NCI-H2196 treated with DMSO at 0.1 percent for 48 hours (cell line): ENCODE measurements around the gene WNT3A.

Experiments
- DNase-seq: peaks from one replicate; lab custom pipeline; 2025; ENCODE audit not compliant: unreplicated experiment; lab: John Stamatoyannopoulos, UW

Gene WNT3A

GRCh38 chr1:228066416-228066815, 59.6 kb downstream of the WNT3A start:
- no peak for DNase-seq

GRCh38 chr1:228066891-228067654, 60.3 kb downstream of the WNT3A start:
- DNase-seq: no peak

- no peak for DNase-seq
Observed at GRCh38 chr1:228068359-228068758, 61.6 kb downstream of the WNT3A start.

DNA sequence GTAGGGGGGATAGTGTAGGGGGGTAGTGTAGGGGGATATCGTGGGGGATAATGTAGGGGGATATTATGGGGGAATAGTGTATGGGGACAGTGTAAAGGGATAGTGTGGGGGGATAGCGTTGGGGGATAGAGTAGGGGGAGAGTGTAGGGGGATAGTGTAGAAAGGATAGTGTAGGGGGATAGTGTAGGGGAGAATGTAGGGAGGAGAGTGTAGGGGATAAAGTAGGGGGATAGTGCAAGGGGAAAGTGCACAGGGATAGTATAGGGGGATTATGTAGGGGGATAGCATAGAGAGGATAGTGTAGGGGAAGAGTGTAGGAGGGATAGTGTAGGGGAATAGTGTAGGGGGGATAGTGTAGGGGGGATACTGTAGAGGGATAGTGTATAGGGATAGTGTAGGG, 63.4 kb downstream of the WNT3A start:
- DNase-seq: no peak

GRCh38 chr1:228070851-228071250, 64.1 kb downstream of the WNT3A start:
- DNase-seq: no peak

DNA sequence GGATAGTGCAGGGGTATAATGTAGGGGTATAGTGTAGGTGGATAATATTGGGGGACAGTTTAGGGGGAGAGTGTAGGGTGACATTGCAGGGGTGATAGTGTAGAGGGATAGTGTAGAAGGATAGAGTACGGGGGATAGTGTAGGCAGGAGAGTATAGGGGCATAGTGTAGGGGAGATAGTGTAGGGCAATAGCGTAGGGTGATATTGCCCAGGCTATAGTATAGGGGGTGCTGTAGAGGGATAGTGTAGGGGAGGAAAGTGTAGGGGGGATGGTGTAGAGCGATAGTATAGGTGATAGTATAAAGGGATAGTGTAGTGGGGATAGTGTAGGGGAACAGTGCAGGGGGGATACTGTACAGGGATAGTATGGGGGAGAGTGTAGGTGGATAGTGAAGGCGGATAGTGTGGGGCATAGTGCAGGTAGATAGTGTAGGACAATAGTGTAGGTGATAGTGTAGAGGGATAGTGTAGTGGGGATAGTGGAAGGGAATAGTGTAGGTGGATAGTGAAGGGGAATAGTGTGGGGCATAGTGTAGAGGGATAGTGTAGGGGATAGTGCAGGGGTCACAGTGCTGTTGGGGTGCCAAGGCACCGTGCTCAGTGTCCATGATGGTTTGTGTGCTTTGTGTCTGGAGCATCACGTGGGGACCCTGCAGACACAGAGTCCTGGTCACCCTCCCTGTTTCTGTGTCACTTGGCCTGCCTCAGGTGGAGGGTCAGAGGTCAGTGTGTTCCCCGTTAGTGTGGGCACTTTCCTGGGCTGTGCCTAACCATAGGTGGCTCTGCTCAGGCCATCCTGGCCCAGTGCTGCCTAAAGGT, 65.2 kb downstream of the WNT3A start:
- no peak for DNase-seq

DNA sequence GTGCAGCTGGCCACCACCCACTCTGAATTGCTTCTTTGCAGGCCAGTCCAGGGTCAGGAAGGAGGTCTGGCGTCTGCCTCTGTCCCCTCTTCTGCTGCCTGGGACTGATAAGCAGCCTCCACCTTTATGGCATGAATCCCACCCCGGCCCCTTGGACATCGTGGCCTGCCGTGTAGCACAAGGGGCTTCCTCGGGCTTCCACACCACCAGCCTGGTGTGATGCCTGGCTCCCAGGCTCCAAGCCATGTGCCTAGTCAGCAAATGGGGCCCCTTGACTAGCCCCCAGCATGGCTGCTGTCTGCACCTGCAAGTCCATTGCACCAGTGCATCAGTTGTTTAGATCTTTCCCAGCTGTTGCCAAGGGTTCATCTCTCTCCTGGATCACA, 65.9 kb downstream of the WNT3A start:
- DNase-seq: no peak

DNA sequence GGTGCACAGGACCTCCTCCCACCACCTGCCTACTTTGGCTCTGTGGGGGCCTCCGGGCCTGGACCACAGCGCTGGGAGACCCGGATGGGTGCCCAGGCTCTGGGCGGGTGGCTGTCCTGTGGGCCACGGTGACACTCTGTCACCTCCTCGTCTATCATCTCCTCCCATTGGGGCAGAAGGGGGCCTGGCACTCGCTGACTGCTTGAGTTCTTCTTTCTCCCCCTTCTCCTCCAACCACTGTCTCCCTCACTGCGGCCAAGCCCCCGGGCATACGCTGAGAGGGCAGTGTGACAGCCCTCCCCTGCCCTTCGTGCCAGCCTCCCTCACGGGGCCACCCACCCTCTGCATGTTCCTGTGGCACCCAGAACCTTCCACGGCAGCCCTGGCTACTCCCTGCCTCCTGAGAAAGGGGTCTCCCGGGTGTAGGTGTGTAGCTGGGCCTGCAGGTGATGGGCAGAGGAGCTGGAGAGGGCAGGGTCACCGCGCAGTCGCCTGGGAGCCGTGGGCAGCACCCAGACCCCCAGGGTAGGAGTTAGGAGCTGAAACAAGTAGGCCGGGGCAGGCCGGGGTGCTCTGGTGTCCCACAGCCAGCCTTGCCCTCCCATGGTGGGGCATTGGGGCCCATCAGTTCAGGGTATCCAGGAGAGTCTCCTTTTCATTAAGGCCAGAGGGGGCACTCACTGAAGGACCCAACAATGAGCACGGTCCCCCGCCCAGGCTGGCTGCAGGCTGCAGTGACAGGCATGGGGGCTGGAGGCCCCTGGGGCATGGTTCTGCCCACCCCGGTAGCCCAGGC, 66.5 kb downstream of the WNT3A start:
- DNase-seq: no peak

- DNase-seq: no peak
Observed at GRCh38 chr1:228073857-228074545, 67.2 kb downstream of the WNT3A start.

GRCh38 chr1:228074954-228075730, 68.3 kb downstream of the WNT3A start:
- no peak for DNase-seq

DNA sequence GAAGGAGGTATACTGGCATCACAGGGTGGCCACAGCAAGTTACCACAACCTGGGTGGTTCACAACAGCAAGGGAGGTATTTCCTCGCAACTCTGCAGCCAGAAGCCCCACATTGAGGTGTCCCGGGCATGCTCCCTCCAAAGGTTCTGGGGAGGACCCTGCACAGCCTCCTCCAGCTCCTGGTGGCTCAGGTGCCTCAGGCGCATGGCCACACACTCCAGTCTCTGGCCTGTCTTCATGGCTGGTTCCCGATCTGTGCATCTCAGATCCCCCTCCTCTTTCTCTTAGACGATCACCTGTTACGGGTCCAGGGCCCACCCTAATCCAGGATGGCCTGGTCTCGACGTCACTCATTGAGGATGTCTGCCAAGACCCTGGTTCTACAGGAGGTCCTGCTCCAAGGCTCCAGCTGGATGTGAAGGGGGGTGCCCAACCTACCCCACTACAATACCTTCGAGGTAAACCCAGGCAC, 69.0 kb downstream of the WNT3A start:
- DNase-seq: no peak

GRCh38 chr1:228076796-228077430, 70.1 kb downstream of the WNT3A start:
- DNase-seq: no peak

- DNase-seq: no peak
Observed at GRCh38 chr1:228077565-228078330, 71.0 kb downstream of the WNT3A start.

- DNase-seq: no peak
Observed at GRCh38 chr1:228079013-228079412, 72.2 kb downstream of the WNT3A start.

DNA sequence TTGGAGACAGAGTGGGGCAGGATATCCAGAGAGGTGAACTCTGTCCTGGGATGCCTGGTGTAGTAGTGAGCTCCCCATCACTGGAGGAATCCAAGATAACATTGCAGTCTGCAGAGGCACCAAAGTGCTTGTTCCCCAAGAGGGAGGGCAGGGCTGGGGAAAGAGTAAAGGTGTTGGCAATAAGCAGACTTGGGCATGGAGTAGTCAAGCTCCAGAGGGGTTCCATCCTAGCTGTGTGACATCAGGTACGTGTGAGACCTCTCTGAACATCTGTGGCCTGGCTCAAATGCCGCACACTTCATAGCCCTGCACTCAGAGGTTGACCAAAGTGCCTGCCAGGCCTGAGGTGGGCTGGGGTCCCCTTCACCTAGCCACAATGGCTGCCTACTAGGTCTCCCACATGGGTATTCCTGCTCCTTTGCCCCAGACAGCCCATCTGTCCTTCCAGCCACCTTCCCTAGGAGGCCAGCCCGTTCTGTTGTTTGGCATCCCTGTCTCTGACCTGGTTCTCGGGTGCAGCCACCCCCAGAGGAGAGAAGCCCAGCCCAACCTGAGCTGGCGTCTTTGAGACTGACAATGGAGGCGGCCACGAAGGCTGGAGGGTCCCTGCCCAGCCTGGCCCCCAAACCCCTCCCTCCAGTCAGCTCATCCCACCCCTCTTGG, 72.9 kb downstream of the WNT3A start:
- DNase-seq: no peak

- DNase-seq: no peak
Observed at GRCh38 chr1:228081144-228081543, 74.3 kb downstream of the WNT3A start.

DNA sequence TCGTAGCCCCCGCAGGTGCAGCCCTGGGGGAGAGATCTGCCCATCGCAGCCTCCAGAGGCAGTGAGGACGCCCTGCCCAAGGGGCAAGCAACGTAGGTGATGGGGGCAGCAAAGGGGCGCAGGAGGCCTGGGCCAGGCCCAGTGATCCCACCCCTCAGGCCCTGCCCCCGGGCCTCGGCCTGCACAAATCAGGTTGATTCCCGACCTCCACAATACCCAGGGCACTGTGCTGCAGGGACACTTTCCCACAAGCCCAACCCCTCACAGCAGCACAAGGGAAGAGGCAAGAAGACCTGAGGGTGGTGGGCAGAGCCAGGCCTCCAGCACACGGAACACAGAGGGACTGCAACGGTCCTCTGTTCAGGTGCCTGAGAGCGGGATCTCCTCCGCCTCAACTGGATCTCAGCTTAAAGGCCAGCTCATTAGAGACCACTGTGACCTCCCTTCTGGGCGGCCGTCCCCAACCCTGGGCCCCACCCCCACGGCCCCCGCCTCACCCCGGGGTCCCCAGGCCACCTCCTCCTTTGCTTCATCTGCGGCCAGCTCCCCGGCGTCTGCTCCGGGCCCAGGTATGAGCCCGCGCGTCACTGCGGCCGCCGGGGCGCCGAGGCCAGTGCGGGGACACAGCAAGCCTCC, 74.9 kb downstream of the WNT3A start:
- no peak for DNase-seq
